ENCODE data around the gene CCDC60.
A peak's percentile ranks its signal among the peaks of the same experiment; 100 is the strongest.
"Not testable (repeated sequence)": the region's sequence is repeated elsewhere in the genome, so short reads cannot be mapped to it uniquely, and the experiment has no call there.

Gene CCDC60

GRCh38 chr12:119338593-119339363 is 4.2 kb downstream of the CCDC60 start:
- DNase-seq = no peak

GRCh38 chr12:119340578-119340977 is 6.0 kb downstream of the CCDC60 start:
- peak in 1 of 56 donors; percentile 0 for DNase-seq

GRCh38 chr12:119341020-119341419 is 6.5 kb downstream of the CCDC60 start:
- DNase-seq = no peak

GRCh38 chr12:119341988-119342387 is 7.5 kb downstream of the CCDC60 start:
- no peak for DNase-seq

- peak in 1 of 56 donors; percentile 2 for DNase-seq
Observed at GRCh38 chr12:119343130-119343529, 8.6 kb downstream of the CCDC60 start.

GRCh38 chr12:119354172-119354571 is 19.6 kb downstream of the CCDC60 start:
- no peak for DNase-seq

GRCh38 chr12:119360366-119360765 is 25.8 kb downstream of the CCDC60 start:
- not testable (repeated sequence) for DNase-seq

- DNase-seq = no peak
Observed at GRCh38 chr12:119363037-119363436, 28.5 kb downstream of the CCDC60 start.

GRCh38 chr12:119363490-119363889 is 29.0 kb downstream of the CCDC60 start:
- DNase-seq = no peak

GRCh38 chr12:119365451-119365850 is 30.9 kb downstream of the CCDC60 start:
- DNase-seq = no peak

GRCh38 chr12:119366007-119366406 is 31.5 kb downstream of the CCDC60 start:
- DNase-seq = no peak

GRCh38 chr12:119369161-119369560 is 34.6 kb downstream of the CCDC60 start:
- DNase-seq = no peak

GRCh38 chr12:119369907-119370546 is 35.5 kb downstream of the CCDC60 start:
- DNase-seq = no peak

- DNase-seq = no peak
Observed at GRCh38 chr12:119372540-119372939, 38.0 kb downstream of the CCDC60 start.

- DNase-seq = no peak
Observed at GRCh38 chr12:119373001-119373400, 38.5 kb downstream of the CCDC60 start.

GRCh38 chr12:119373666-119374065 is 39.1 kb downstream of the CCDC60 start:
- DNase-seq = no peak

GRCh38 chr12:119374635-119375034 is 40.1 kb downstream of the CCDC60 start:
- DNase-seq = no peak

GRCh38 chr12:119375075-119375882 is 40.8 kb downstream of the CCDC60 start:
- peak in 25 of 56 donors; percentile 1 to 66 (median 14) for DNase-seq

GRCh38 chr12:119375883-119376190 is 41.3 kb downstream of the CCDC60 start:
- peak in 4 of 56 donors; percentile 12 to 39 (median 30) for DNase-seq

- DNase-seq = no peak
Observed at GRCh38 chr12:119378903-119379302, 44.4 kb downstream of the CCDC60 start.

- DNase-seq = no peak
Observed at GRCh38 chr12:119381471-119382235, 47.1 kb downstream of the CCDC60 start.
